Measurements from ENCODE around the gene GOLGA8T.
"Not testable (repeated sequence)": the region's sequence is repeated elsewhere in the genome, so short reads cannot be mapped to it uniquely, and the experiment has no call there.

GOLGA8T gene, protein sequence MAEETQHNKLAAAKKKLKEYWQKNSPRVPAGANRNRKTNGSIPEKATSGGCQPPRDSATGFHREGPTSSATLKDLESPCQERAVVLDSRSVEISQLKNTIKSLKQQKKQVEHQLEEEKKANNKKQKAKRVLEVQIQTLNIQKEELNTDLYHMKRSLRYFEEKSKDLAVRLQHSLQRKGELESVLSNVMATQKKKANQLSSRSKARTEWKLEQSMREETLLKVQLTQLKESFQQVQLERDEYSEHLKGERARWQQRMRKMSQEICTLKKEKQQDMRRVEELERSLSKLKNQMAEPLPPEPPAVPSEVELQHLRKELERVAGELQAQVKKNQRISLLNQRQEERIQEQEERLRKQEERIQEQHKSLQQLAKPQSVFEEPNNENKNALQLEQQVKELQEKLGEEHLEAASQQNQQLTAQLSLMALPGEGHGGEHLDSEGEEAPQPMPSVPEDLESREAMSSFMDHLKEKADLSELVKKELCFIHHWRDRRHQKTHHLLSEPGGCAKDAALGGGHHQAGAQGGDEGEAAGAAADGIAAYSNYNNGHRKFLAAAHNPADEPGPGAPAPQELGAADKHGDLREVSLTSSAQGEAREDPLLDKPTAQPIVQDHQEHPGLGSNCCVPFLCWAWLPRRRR

GRCh38 chr15:30134751-30135150, at the start of gene GOLGA8T:
TSS of gene GOLGA8T (plus strand) at chr15:30135051. CDS start at chr15:30135149, 98 bp downstream.
- H3K4me3 ChIP-seq (ENCODE audit: low read depth, low read length), result not testable (repeated sequence)

DNA sequence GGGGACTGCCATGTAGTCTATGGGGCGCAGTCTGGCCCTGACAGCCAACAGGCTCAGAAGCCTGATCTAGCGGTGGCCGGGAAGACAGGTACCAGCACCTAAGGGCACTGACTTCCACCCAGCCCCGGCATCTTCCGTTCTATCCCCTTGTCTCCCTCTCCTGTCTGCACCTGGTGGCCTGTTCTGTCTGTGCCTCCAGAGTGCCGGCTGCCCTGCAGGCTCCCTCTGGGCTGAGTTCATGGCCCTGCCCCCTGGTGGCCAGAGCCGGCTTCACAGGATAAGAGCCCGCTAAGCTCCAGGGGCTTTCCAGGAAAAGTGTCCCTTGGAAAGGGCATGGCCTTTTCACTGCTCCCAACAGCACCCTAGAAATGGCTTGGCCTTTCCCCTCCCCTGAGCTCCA, 37.0 kb upstream of the GOLGA8T start:
- H3K4me3 ChIP-seq (ENCODE audit: low read depth, low read length), result not testable (repeated sequence)

DNA sequence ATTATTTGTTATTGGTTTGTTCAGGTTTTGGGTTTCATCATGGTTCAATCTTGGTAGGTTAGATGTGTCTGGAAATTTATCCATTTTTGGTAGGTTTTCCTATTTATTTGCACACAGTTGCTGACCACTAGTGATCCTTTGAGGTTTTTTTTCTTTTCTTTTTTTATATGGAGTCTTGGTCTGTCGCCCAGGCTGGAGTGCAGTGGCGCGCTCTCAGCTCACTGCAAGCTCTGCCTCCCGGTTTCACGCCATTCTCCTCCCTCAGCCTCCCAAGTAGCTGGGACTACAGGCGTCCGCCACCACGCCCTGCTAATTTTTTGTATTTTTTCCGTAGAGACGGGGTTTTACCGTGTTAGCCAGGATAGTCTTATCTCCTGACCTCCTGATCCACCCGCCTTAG, 32.0 kb upstream of the GOLGA8T start:
- H3K4me3 ChIP-seq (ENCODE audit: low read depth, low read length), result not testable (repeated sequence)

- peak overlapping the region; percentile 27; the same call in 1 of the 2 replicates for H3K4me3 ChIP-seq (ENCODE audit: low read depth, low read length)
These were observed 30.8 kb upstream of the GOLGA8T start for GRCh38 chr15:30103941-30104507.

- not testable (repeated sequence) for H3K4me3 ChIP-seq (ENCODE audit: low read depth, low read length)
These were observed 24.3 kb upstream of the GOLGA8T start for GRCh38 chr15:30110591-30110990.

DNA sequence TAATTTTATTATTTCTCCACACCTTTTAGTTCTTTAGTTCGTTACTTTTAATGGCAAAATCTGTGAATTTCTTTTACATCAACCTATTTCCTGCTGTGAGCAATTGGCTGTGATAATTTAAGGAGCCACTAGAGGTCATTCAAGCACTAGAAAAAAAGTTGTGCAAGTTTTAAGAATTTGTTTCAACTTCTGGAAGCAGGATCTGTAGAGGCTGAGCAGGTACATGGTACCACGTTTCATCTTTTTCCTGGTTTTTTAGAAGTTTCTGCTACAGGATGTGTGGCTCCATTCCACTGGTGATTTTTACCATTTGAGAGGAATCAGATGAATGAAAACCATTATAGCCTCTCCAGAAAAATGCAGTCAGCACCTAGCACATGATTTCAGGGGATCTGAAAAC, 4.8 kb upstream of the GOLGA8T start:
- not testable (repeated sequence) for H3K4me3 ChIP-seq (ENCODE audit: low read depth, low read length)

GRCh38 chr15:30143246-30143645, 8.4 kb downstream of the GOLGA8T start:
- not testable (repeated sequence) for H3K4me3 ChIP-seq (ENCODE audit: low read depth, low read length)

DNA sequence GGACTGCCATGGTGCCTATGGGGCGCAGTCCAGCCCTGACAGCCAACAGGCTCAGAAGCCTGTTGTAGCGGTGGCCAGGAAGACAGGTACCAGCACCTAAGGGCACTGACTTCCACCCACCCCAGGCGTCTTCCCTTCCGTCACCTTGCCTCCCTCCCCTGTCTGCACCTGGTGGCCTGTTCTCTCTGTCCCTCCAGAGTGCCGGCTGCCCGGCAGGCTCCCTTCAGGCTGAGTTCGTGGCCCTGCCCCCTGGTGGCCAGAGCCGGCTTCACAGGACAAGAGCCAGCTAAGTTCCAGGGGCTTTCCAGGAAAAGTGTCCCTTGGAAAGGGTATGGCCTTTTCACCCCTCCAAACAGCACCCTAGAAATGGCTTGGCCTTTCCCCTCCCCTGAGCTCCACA, 15.0 kb downstream of the GOLGA8T start:
- not testable (repeated sequence) for H3K4me3 ChIP-seq (ENCODE audit: low read depth, low read length)

- H3K4me3 ChIP-seq (ENCODE audit: low read depth, low read length), result not testable (repeated sequence)
These were observed 27.9 kb downstream of the GOLGA8T start for GRCh38 chr15:30162479-30163357.

DNA sequence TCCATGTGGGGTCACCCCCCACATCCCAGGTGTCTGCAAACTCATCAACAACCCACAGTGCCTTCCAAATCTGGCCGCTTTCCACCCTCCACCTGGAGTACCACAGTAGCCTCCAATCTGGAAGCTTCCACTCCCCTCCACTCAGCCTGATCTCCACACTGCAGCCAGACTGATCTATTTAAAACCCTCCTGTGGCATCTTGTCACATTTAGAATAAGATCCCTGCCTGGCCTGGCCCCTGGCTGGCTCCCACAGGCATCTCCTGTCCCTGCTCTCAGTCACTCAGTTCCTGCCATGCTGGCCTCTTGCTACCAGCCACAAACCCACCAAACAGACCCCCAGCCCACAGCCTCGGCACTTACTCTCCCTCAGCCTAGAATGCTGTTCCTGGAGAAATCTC, 28.9 kb downstream of the GOLGA8T start:
- H3K4me3 ChIP-seq (ENCODE audit: low read depth, low read length), result not testable (repeated sequence)

- H3K4me3 ChIP-seq (ENCODE audit: low read depth, low read length), result not testable (repeated sequence)
These were observed 29.4 kb downstream of the GOLGA8T start for GRCh38 chr15:30164257-30164656.

- not testable (repeated sequence) for H3K4me3 ChIP-seq (ENCODE audit: low read depth, low read length)
These were observed 32.6 kb downstream of the GOLGA8T start for GRCh38 chr15:30167403-30167802.

- not testable (repeated sequence) for H3K4me3 ChIP-seq (ENCODE audit: low read depth, low read length)
These were observed 33.0 kb downstream of the GOLGA8T start for GRCh38 chr15:30167886-30168285.

GRCh38 chr15:30171452-30171851, 36.6 kb downstream of the GOLGA8T start:
- H3K4me3 ChIP-seq (ENCODE audit: low read depth, low read length), result not testable (repeated sequence)

DNA sequence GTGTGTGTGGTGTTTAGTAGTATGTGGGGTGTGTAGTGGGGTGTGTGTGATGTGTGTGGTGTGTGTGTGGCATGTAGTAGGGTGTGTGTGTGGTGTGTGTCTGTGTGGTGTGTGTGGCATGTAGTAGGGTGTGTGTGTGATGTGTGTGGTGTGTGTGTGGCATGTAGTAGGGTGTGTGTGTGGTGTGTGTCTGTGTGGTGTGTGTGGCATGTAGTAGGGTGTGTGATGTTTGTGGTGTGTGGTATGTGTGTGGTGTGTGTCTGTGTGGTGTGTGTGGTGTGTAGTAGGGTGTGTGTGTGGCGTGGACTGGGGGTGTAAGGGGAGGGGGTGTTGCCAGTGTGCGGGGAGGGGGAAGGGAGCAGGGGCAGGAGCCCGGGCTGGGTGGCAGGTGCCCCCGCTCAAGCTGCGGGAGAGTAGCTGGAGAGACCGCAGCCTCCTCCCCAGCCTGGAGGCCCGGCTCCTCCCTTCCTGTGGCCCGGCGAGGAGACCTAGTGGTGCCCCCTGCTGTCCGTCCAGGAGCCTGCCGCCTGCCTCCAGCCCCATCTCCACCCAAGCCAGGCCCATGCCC, 38.3 kb downstream of the GOLGA8T start:
- not testable (repeated sequence) for H3K4me3 ChIP-seq (ENCODE audit: low read depth, low read length)

GRCh38 chr15:30175291-30175690, 40.4 kb downstream of the GOLGA8T start:
- not testable (repeated sequence) for H3K4me3 ChIP-seq (ENCODE audit: low read depth, low read length)

- not testable (repeated sequence) for H3K4me3 ChIP-seq (ENCODE audit: low read depth, low read length)
These were observed 41.8 kb downstream of the GOLGA8T start for GRCh38 chr15:30176613-30177012.

- H3K4me3 ChIP-seq (ENCODE audit: low read depth, low read length), result not testable (repeated sequence)
These were observed 45.0 kb downstream of the GOLGA8T start for GRCh38 chr15:30179814-30180213.

DNA sequence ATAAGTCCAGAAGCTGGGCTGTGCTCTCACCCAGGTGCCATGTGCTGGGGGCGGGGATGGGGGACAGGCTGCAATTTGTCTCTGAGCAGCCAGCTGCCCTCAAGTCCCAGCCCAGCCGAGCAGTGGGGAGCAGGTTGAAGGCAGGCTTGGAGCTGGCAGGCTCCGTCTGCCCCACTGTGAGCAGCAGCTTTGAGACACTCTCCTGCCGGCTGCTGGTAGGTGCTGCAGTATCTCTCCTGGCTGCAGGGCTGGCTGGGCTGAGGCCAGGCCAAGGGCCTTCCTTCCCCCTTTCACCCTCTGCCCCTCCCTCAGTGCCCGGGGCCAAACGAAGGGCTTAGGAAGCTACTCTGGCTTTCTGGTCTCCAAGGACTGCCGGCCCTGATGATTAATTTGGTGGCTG, 50.6 kb downstream of the GOLGA8T start:
- H3K4me3 ChIP-seq (ENCODE audit: low read depth, low read length), result not testable (repeated sequence)

DNA sequence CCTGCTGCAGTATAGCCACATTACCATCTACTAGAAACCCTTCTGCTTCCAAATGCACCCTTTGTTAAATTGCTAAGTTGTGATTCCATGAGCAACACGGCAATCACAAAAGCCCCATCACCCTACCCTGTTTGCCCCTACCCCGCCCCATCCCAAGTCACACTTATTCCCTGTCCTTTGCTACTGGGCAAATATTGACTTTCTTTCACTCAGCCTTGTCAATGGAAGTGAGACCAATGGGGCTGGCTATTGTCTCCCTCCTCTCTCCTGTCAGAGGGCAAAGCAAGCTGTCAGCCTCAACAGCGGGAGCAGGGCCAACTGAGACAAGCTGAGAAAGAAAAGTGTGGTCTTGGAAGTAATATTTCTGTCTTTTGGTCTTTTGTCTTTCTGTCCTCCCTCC, 52.6 kb downstream of the GOLGA8T start:
- not testable (repeated sequence) for H3K4me3 ChIP-seq (ENCODE audit: low read depth, low read length)

- not testable (repeated sequence) for H3K4me3 ChIP-seq (ENCODE audit: low read depth, low read length)
These were observed 54.9 kb downstream of the GOLGA8T start for GRCh38 chr15:30189754-30190153.
